HEK293 (cell line): ENCODE results near the gene ATP13A3.

Experiments
- CTCF ChIA-PET: fragments of 350-600 bp; formaldehyde crosslinking; extraction: SDS; loops from one replicate; lab custom pipeline; 2021; ENCODE audit warnings: antibody characterized with exemption; lab: Yijun Ruan, JAX
- POLR2A ChIA-PET: fragments of 300-600 bp; formaldehyde crosslinking; extraction: SDS; loops from one replicate; lab custom pipeline; 2020; ENCODE audit warnings: antibody characterized with exemption, inconsistent platforms; lab: Yijun Ruan, JAX
- H3K27ac ChIP-seq: fragments of 200-500 bp; sonication (Bioruptor generic); 2 replicates; pipeline ENCODE4 v1.5.1; 2014; ENCODE audit warnings: low read depth, low read length, control low read depth, inconsistent platforms; ENCODE audit errors: extremely low read depth
- H3K36me3 ChIP-seq, 2 experiments: fragments of 200-500 bp in 1 of 2; sonication (Bioruptor generic) in 1 of 2; 1 replicate in 1 of 2; 2 replicates in 1 of 2; pipeline ENCODE4 v1.5.1; 2014 to 2017; ENCODE audit warnings: inconsistent platforms in 2 of 2, low read length in 2 of 2; ENCODE audit not compliant: control insufficient read depth in 2 of 2, insufficient read depth in 1 of 2
- H3K4me1 ChIP-seq: fragments of 200-500 bp; sonication (Bioruptor generic); 2 replicates; pipeline ENCODE4 v1.5.1; 2014; ENCODE audit warnings: mild to moderate bottlenecking, low read length, inconsistent platforms; ENCODE audit not compliant: control insufficient read depth, insufficient read depth
- H3K4me3 ChIP-seq: 2 replicates; pipeline ENCODE4 v1.5.1; 2011; ENCODE audit warnings: low read depth, mild to moderate bottlenecking, control low read depth, low read length, moderate library complexity
- H3K9me3 ChIP-seq: fragments of 200-500 bp; sonication (Bioruptor generic); 2 replicates; pipeline ENCODE4 v1.5.1; 2014; ENCODE audit warnings: low read depth, low read length, inconsistent platforms; ENCODE audit not compliant: control insufficient read depth, insufficient read depth
- ATF2 ChIP-seq: fragments of 450-650 bp; formaldehyde crosslinking; IDR thresholded peaks from 2 replicates; pipeline ENCODE4 v1.5.1; 2016; ENCODE audit warnings: missing biosample characterization, missing genetic modification characterization, low read depth
- FEZF1 ChIP-seq: fragments of 450-650 bp; formaldehyde crosslinking; IDR thresholded peaks from 2 replicates; pipeline ENCODE4 v1.5.1; 2016; ENCODE audit warnings: missing biosample characterization, missing genetic modification characterization
- GLIS1 ChIP-seq: fragments of 450-650 bp; formaldehyde crosslinking; IDR thresholded peaks from 2 replicates; pipeline ENCODE4 v1.5.1; 2016; ENCODE audit warnings: missing biosample characterization, missing genetic modification characterization
- KLF16 ChIP-seq: fragments of 450-650 bp; formaldehyde crosslinking; IDR thresholded peaks from 2 replicates; pipeline ENCODE4 v1.5.1; 2017; ENCODE audit warnings: missing biosample characterization, missing genetic modification characterization
- MYNN ChIP-seq: fragments of 450-650 bp; formaldehyde crosslinking; IDR thresholded peaks from 2 replicates; pipeline ENCODE4 v1.5.1; 2016; ENCODE audit warnings: missing biosample characterization, missing genetic modification characterization, borderline replicate concordance
- OSR2 ChIP-seq: fragments of 450-650 bp; formaldehyde crosslinking; IDR thresholded peaks from 2 replicates; pipeline ENCODE4 v1.5.1; 2016; ENCODE audit warnings: missing biosample characterization, missing genetic modification characterization
- REPIN1 ChIP-seq: fragments of 450-650 bp; formaldehyde crosslinking; IDR thresholded peaks from 2 replicates; pipeline ENCODE4 v1.5.1; 2017; ENCODE audit warnings: missing biosample characterization, missing genetic modification characterization, low read depth
- YY2 ChIP-seq: fragments of 450-650 bp; formaldehyde crosslinking; IDR thresholded peaks from 2 replicates; pipeline ENCODE4 v1.5.1; 2016; ENCODE audit warnings: missing biosample characterization, missing genetic modification characterization
- ZBTB20 ChIP-seq: fragments of 450-650 bp; formaldehyde crosslinking; IDR thresholded peaks from 2 replicates; pipeline ENCODE4 v1.5.1; 2016; ENCODE audit warnings: missing biosample characterization, missing genetic modification characterization
- ZEB2 ChIP-seq: fragments of 450-650 bp; formaldehyde crosslinking; IDR thresholded peaks from 2 replicates; pipeline ENCODE4 v1.5.1; 2016; ENCODE audit warnings: missing biosample characterization, missing genetic modification characterization
- ZFP69B ChIP-seq: fragments of 450-650 bp; formaldehyde crosslinking; IDR thresholded peaks from 2 replicates; pipeline ENCODE4 v1.5.1; 2016; ENCODE audit warnings: missing biosample characterization, missing genetic modification characterization
- ZIC2 ChIP-seq: fragments of 450-650 bp; formaldehyde crosslinking; IDR thresholded peaks from 2 replicates; pipeline ENCODE4 v1.5.1; 2016; ENCODE audit warnings: missing biosample characterization, missing genetic modification characterization
- ZNF24 ChIP-seq: fragments of 450-650 bp; formaldehyde crosslinking; IDR thresholded peaks from 2 replicates; pipeline ENCODE4 v1.5.1; 2016; ENCODE audit warnings: missing biosample characterization, missing genetic modification characterization
- ZNF274 ChIP-seq, 2 experiments: fragments of 200-500 bp in 1 of 2; fragments of 450-650 bp in 1 of 2; sonication (Bioruptor generic) in 1 of 2; formaldehyde crosslinking in 1 of 2; IDR thresholded peaks; 2 replicates each; pipeline versions ENCODE4 v1.5.1 to v1.6.1; 2014 to 2016; ENCODE audit warnings: borderline replicate concordance in 1 of 2, inconsistent platforms in 1 of 2, low read length in 1 of 2, missing biosample characterization in 1 of 2, missing genetic modification characterization in 1 of 2
- ZNF423 ChIP-seq: fragments of 450-650 bp; formaldehyde crosslinking; IDR thresholded peaks from 2 replicates; pipeline ENCODE4 v1.5.1; 2016; ENCODE audit warnings: missing biosample characterization, missing genetic modification characterization
- ZNF501 ChIP-seq: fragments of 450-650 bp; formaldehyde crosslinking; IDR thresholded peaks from 2 replicates; pipeline ENCODE4 v1.5.1; 2016; ENCODE audit warnings: missing biosample characterization, missing genetic modification characterization
- ZNF521 ChIP-seq: fragments of 450-650 bp; formaldehyde crosslinking; IDR thresholded peaks from 2 replicates; pipeline ENCODE4 v1.5.1; 2017; ENCODE audit warnings: missing biosample characterization, mild to moderate bottlenecking, missing genetic modification characterization
- ZNF529 ChIP-seq: fragments of 450-650 bp; formaldehyde crosslinking; IDR thresholded peaks from 2 replicates; pipeline ENCODE4 v1.5.1; 2017; ENCODE audit warnings: missing genetic modification characterization, missing biosample characterization; ENCODE audit not compliant: insufficient replicate concordance
- ZNF621 ChIP-seq: fragments of 450-650 bp; formaldehyde crosslinking; IDR thresholded peaks from 2 replicates; pipeline ENCODE4 v1.5.1; 2017; ENCODE audit warnings: missing biosample characterization, missing genetic modification characterization
- ZNF629 ChIP-seq: fragments of 450-650 bp; formaldehyde crosslinking; IDR thresholded peaks from 2 replicates; pipeline ENCODE4 v1.5.1; 2017; ENCODE audit warnings: missing biosample characterization, missing genetic modification characterization
- ZNF664 ChIP-seq: fragments of 450-650 bp; formaldehyde crosslinking; IDR thresholded peaks from 2 replicates; pipeline ENCODE4 v1.5.1; 2016; ENCODE audit warnings: missing biosample characterization, missing genetic modification characterization
- ZNF843 ChIP-seq: fragments of 450-650 bp; formaldehyde crosslinking; IDR thresholded peaks from 2 replicates; pipeline ENCODE4 v1.5.1; 2016; ENCODE audit warnings: missing biosample characterization, missing genetic modification characterization
- ZSCAN18 ChIP-seq: fragments of 450-650 bp; formaldehyde crosslinking; IDR thresholded peaks from 2 replicates; pipeline ENCODE4 v1.5.1; 2016; ENCODE audit warnings: missing biosample characterization, missing genetic modification characterization
- ZSCAN30 ChIP-seq: fragments of 450-650 bp; IDR thresholded peaks from 2 replicates; pipeline ENCODE4 v1.5.1; 2018; ENCODE audit warnings: missing biosample characterization, mild to moderate bottlenecking, missing genetic modification characterization, moderate library complexity
- TF ChIP-seq, protein P1 (sequence below): fragments of 450-650 bp; formaldehyde crosslinking; IDR thresholded peaks from 2 replicates; pipeline ENCODE4 v1.5.1; 2016; ENCODE audit warnings: missing biosample characterization, missing genetic modification characterization, borderline replicate concordance
- TF ChIP-seq, protein P2 (sequence below): fragments of 450-650 bp; formaldehyde crosslinking; IDR thresholded peaks from 2 replicates; pipeline ENCODE4 v1.5.1; 2017; ENCODE audit warnings: missing biosample characterization, missing genetic modification characterization
- TF ChIP-seq, protein P3 (sequence below): fragments of 450-650 bp; formaldehyde crosslinking; IDR thresholded peaks from 2 replicates; pipeline ENCODE4 v1.5.1; 2016; ENCODE audit warnings: missing biosample characterization, missing genetic modification characterization

The ATP13A3 gene

DNA sequence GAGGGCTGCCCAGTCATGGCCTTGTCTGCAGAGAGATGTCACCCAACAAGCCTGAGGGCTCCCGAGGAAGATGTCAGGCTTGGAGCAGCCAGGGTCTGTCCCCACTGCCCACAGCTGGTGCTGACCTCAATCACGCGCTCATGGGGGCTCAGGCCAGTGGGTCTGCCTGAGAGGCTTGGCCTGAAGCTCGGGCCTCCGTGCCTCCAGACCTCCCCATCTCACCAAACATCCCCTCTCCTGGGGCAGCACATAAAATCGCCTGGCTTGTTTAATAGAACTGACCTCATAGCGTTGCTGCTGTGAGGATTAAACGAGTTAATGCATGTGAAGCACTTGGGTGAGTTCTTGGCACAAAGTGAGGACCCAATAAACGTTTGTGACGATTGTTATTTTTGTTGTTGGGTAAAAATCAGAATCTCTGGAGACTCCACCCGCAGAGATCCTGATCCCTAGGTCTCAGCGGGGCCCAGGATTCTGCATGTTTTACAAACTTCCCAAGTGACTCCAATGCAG lies 120.8 kb downstream of the ATP13A3 start:
- ChIA-PET POLR2A (no interaction called here), CTCF (no interaction called here)
- Histone ChIP-seq H3K36me3 (no peaks in the 10 kb centered on the region), H3K4me3 (no peak overlapping the region), H3K27ac (no peak overlapping the region), H3K4me1 (no peaks in the 10 kb centered on the region), H3K9me3 (no peaks in the 10 kb centered on the region)
- TF ChIP-seq MYNN (tag by site-specific recombination) (no peak), ZIC2 (tag by site-specific recombination) (peak; percentile 97), YY2 (no peak), KLF16 (tag by site-specific recombination) (no peak), ZSCAN30 (tag by site-specific recombination) (0 out of 2 replicates have a peak, but pooled peaks have one; percentile 22), ZFP69B (tag by site-specific recombination) (no peak), ZEB2 (tag by site-specific recombination) (peak; percentile 67; the same call in 1 of the 2 replicates), ZNF521 (tag by site-specific recombination) (no peak), ZNF423 (tag by site-specific recombination) (peak; percentile 78), ZNF664 (tag by site-specific recombination) (peak; percentile 98), OSR2 (tag by site-specific recombination) (peak; percentile 35; the same call in 1 of the 2 replicates), ZNF501 (no peak), ZNF24 (0 out of 2 replicates have a peak, but pooled peaks have one; percentile 24), ZNF843 (tag by site-specific recombination) (peak; percentile 79), ZNF529 (tag by site-specific recombination) (no peak), ZSCAN18 (tag by site-specific recombination) (no peak), ZNF629 (tag by site-specific recombination) (peak; percentile 86), FEZF1 (peak; percentile 74; the same call in 1 of the 2 replicates), ATF2 (tag by site-specific recombination) (0 out of 2 replicates have a peak, but pooled peaks have one; percentile 10), GLIS1 (peak; percentile 89), ZNF274 (IDR thresholded peaks at IDR 0.05; ENCODE audit: low read length) (no peak), ZNF274 (tag by site-specific recombination; IDR thresholded peaks at IDR 0.05; ENCODE audit: borderline replicate concordance) (no peak), ZNF621 (tag by site-specific recombination) (no peak), ZBTB20 (peak; percentile 85), REPIN1 (tag by site-specific recombination) (no peak)
- TF ChIP-seq, protein P1, sequence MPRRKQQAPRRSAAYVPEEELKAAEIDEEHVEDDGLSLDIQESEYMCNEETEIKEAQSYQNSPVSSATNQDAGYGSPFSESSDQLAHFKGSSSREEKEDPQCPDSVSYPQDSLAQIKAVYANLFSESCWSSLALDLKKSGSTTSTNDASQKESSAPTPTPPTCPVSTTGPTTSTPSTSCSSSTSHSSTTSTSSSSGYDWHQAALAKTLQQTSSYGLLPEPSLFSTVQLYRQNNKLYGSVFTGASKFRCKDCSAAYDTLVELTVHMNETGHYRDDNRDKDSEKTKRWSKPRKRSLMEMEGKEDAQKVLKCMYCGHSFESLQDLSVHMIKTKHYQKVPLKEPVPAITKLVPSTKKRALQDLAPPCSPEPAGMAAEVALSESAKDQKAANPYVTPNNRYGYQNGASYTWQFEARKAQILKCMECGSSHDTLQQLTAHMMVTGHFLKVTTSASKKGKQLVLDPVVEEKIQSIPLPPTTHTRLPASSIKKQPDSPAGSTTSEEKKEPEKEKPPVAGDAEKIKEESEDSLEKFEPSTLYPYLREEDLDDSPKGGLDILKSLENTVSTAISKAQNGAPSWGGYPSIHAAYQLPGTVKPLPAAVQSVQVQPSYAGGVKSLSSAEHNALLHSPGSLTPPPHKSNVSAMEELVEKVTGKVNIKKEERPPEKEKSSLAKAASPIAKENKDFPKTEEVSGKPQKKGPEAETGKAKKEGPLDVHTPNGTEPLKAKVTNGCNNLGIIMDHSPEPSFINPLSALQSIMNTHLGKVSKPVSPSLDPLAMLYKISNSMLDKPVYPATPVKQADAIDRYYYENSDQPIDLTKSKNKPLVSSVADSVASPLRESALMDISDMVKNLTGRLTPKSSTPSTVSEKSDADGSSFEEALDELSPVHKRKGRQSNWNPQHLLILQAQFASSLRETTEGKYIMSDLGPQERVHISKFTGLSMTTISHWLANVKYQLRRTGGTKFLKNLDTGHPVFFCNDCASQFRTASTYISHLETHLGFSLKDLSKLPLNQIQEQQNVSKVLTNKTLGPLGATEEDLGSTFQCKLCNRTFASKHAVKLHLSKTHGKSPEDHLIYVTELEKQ (tag by site-specific recombination), result 0 out of 2 replicates have a peak, but pooled peaks have one; percentile 21
- TF ChIP-seq, protein P2, sequence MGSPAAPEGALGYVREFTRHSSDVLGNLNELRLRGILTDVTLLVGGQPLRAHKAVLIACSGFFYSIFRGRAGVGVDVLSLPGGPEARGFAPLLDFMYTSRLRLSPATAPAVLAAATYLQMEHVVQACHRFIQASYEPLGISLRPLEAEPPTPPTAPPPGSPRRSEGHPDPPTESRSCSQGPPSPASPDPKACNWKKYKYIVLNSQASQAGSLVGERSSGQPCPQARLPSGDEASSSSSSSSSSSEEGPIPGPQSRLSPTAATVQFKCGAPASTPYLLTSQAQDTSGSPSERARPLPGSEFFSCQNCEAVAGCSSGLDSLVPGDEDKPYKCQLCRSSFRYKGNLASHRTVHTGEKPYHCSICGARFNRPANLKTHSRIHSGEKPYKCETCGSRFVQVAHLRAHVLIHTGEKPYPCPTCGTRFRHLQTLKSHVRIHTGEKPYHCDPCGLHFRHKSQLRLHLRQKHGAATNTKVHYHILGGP (tag by site-specific recombination), result no peak
- TF ChIP-seq, protein P3, sequence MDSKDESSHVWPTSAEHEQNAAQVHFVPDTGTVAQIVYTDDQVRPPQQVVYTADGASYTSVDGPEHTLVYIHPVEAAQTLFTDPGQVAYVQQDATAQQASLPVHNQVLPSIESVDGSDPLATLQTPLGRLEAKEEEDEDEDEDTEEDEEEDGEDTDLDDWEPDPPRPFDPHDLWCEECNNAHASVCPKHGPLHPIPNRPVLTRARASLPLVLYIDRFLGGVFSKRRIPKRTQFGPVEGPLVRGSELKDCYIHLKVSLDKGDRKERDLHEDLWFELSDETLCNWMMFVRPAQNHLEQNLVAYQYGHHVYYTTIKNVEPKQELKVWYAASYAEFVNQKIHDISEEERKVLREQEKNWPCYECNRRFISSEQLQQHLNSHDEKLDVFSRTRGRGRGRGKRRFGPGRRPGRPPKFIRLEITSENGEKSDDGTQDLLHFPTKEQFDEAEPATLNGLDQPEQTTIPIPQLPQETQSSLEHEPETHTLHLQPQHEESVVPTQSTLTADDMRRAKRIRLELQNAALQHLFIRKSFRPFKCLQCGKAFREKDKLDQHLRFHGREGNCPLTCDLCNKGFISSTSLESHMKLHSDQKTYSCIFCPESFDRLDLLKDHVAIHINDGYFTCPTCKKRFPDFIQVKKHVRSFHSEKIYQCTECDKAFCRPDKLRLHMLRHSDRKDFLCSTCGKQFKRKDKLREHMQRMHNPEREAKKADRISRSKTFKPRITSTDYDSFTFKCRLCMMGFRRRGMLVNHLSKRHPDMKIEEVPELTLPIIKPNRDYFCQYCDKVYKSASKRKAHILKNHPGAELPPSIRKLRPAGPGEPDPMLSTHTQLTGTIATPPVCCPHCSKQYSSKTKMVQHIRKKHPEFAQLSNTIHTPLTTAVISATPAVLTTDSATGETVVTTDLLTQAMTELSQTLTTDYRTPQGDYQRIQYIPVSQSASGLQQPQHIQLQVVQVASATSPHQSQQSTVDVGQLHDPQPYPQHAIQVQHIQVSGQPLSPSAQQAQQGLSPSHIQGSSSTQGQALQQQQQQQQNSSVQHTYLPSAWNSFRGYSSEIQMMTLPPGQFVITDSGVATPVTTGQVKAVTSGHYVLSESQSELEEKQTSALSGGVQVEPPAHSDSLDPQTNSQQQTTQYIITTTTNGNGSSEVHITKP (tag by site-specific recombination), result peak; percentile 44; the same call in 1 of the 2 replicates
